SK-N-SH (cell line): ENCODE measurements around the gene MROH7. TPM values are rescaled to one million over a fixed set of nuclear protein-coding genes. Genes with fewer than 3 reads are reported as not detected.

Experiments
- CTCF ChIA-PET: fragments of 300-600, 350-600 bp; formaldehyde crosslinking; extraction: SDS; loops from one replicate; lab custom pipeline; 2021; lab: Yijun Ruan, JAX
- POLR2A ChIA-PET: fragments of 350-600 bp; sonication (Branson Sonifier 250); formaldehyde crosslinking; extraction: SDS; loops from one replicate; lab custom pipeline; 2020; ENCODE audit warnings: antibody characterized with exemption, inconsistent platforms; lab: Yijun Ruan, JAX
- DNase-seq: peaks from one replicate; pipeline ENCODE4 v3.0.0; 2012
- H2AFZ ChIP-seq: fragments of 200-600 bp; sonication (generic); 2 replicates; pipeline ENCODE4 v1.8.1; 2016; ENCODE audit warnings: antibody characterized with exemption, mild to moderate bottlenecking, low read depth
- H3F3A ChIP-seq: fragments of 200-600 bp; sonication (generic); replicated peaks from 2 replicates; pipeline ENCODE3; 2016; ENCODE audit warnings: antibody characterized with exemption, mild to moderate bottlenecking; ENCODE audit not compliant: insufficient read depth
- H3K27ac ChIP-seq, 2 experiments: fragments of 200-500 bp in 1 of 2; fragments of 200-600 bp in 1 of 2; sonication (Bioruptor generic) in 1 of 2; sonication (generic), shearing (Covaris generic) in 1 of 2; 2 replicates each; pipeline versions ENCODE4 v1.5.1 to v1.6.1; 2014 to 2016; ENCODE audit warnings: low read depth in 2 of 2, inconsistent platforms in 1 of 2, low read length in 1 of 2, mild to moderate bottlenecking in 1 of 2, mixed read lengths in 1 of 2
- H3K27me3 ChIP-seq: fragments of 200-600 bp; sonication (generic), shearing (Covaris generic); 2 replicates; pipeline ENCODE4 v1.6.1; 2016; ENCODE audit warnings: mixed run types; ENCODE audit not compliant: insufficient read depth
- H3K36me3 ChIP-seq, 2 experiments: fragments of 200-500 bp in 1 of 2; fragments of 200-600 bp in 1 of 2; sonication (Bioruptor generic) in 1 of 2; sonication (generic) in 1 of 2; replicated peaks in 1 of 2; 2 replicates each; pipeline versions ENCODE3 to v1.5.1; 2014 to 2016; ENCODE audit warnings: low read length in 1 of 2, mild to moderate bottlenecking in 1 of 2; ENCODE audit not compliant: insufficient read depth in 2 of 2, control insufficient read depth in 1 of 2
- H3K4me1 ChIP-seq, 2 experiments: fragments of 200-500 bp in 1 of 2; fragments of 200-600 bp in 1 of 2; sonication (Bioruptor generic) in 1 of 2; sonication (generic), shearing (Covaris generic) in 1 of 2; 2 replicates each; pipeline versions ENCODE4 v1.5.1 to v1.6.1; 2014 to 2016; ENCODE audit warnings: low read depth in 1 of 2, low read length in 1 of 2, mixed run types in 1 of 2; ENCODE audit not compliant: insufficient read depth in 2 of 2, control insufficient read depth in 1 of 2
- H3K4me2 ChIP-seq: fragments of 200-600 bp; sonication (generic), shearing (Covaris generic); 2 replicates; pipeline ENCODE4 v1.6.1; 2017; ENCODE audit warnings: mixed run types
- H3K4me3 ChIP-seq, 2 experiments: fragments of 200-500 bp in 1 of 2; fragments of 200-600 bp in 1 of 2; sonication (Bioruptor generic) in 1 of 2; sonication (generic), shearing (Covaris generic) in 1 of 2; 2 replicates each; pipeline versions ENCODE4 v1.5.1 to v1.8.1; 2014 to 2016; ENCODE audit warnings: low read depth in 2 of 2, inconsistent platforms in 1 of 2, low read length in 1 of 2, mild to moderate bottlenecking in 1 of 2, mixed read lengths in 1 of 2, moderate library complexity in 1 of 2
- H3K79me2 ChIP-seq: fragments of 200-600 bp; sonication (generic); 2 replicates; pipeline ENCODE4 v1.8.1; 2017; ENCODE audit warnings: mild to moderate bottlenecking; ENCODE audit not compliant: insufficient read depth
- H3K9ac ChIP-seq: fragments of 200-600 bp; sonication (generic); 2 replicates; pipeline ENCODE4 v1.6.1; 2017; ENCODE audit warnings: mixed run types
- H3K9me2 ChIP-seq: fragments of 200-600 bp; sonication (generic); 2 replicates; pipeline ENCODE4 v1.6.1; 2017; ENCODE audit warnings: mixed run types
- H3K9me3 ChIP-seq: fragments of 200-600 bp; sonication (generic); 2 replicates; pipeline ENCODE4 v1.6.1; 2017; ENCODE audit warnings: mixed run types, mild to moderate bottlenecking, moderate library complexity
- H4K20me1 ChIP-seq: fragments of 200-600 bp; sonication (generic); 2 replicates; pipeline ENCODE4 v1.6.1; 2017; ENCODE audit warnings: mild to moderate bottlenecking, mixed run types; ENCODE audit not compliant: insufficient read depth
- EZH2phosphoT487 ChIP-seq: fragments of 200-600 bp; sonication (generic); IDR thresholded peaks from 2 replicates; pipeline ENCODE4 v1.6.1; 2017; ENCODE audit warnings: low read depth, mixed run types, mild to moderate bottlenecking, antibody characterized with exemption, moderate library complexity, borderline replicate concordance
- FOXJ3 ChIP-seq: sonication (generic); formaldehyde crosslinking; IDR thresholded peaks from 2 replicates; pipeline ENCODE4 v1.5.1; 2020; ENCODE audit warnings: mild to moderate bottlenecking, missing genetic modification reagents
- FOXM1 ChIP-seq: IDR thresholded peaks from 2 replicates; pipeline ENCODE4 v1.4.0; 2012; ENCODE audit warnings: low read depth, mild to moderate bottlenecking
- GATA2 ChIP-seq: sonication (generic); formaldehyde crosslinking; IDR thresholded peaks from 2 replicates; pipeline ENCODE4 v1.5.0; 2020; ENCODE audit warnings: mild to moderate bottlenecking, missing genetic modification reagents
- NRF1 ChIP-seq: IDR thresholded peaks from 2 replicates; pipeline ENCODE4 v1.6.1; 2012; ENCODE audit warnings: low read depth, mild to moderate bottlenecking, low read length
- POLR2AphosphoS5 ChIP-seq: IDR thresholded peaks from 2 replicates; pipeline ENCODE4 v1.6.1; 2012; ENCODE audit warnings: low read depth, low read length
- RAD21 ChIP-seq: IDR thresholded peaks from 2 replicates; pipeline ENCODE4 v1.6.1; 2012; ENCODE audit warnings: mild to moderate bottlenecking, low read length
- REST ChIP-seq: IDR thresholded peaks from 2 replicates; pipeline ENCODE4 v1.6.1; 2012; ENCODE audit warnings: mild to moderate bottlenecking, low read depth, low read length, moderate library complexity
- RXRA ChIP-seq: IDR thresholded peaks from 2 replicates; pipeline ENCODE4 v1.4.0; 2012; ENCODE audit warnings: low read depth, mild to moderate bottlenecking, borderline replicate concordance
- SIN3A ChIP-seq: IDR thresholded peaks from 2 replicates; pipeline ENCODE4 v1.6.1; 2012; ENCODE audit warnings: low read depth, mild to moderate bottlenecking, low read length, moderate library complexity, borderline replicate concordance
- TCF12 ChIP-seq: IDR thresholded peaks from 2 replicates; pipeline ENCODE4 v1.4.0; 2012
- ZBTB33 ChIP-seq: IDR thresholded peaks from 2 replicates; pipeline ENCODE4 v1.4.0; 2012; ENCODE audit warnings: low read depth, borderline replicate concordance
- WGBS: methylation state at CpG from one replicate; pipeline ENCODE4 v1.1.6; 2017; ENCODE audit warnings: low lambda C conversion rate; 5-methylcytosine and 5-hydroxymethylcytosine counted together
- polyA plus RNA-seq, 3 experiments: library from polyadenylated mRNA; depleted of rRNA; stranded (reverse); fragments of >200 nt; gene quantifications; 2 replicates each; pipeline ENCODE4 v1.2.3, GENCODE V29; 2012

The MROH7 gene
- polyA plus RNA-seq, 1 of the 3 experiments (the other 2 are of a cell fraction), result 0.51 TPM

DNA sequence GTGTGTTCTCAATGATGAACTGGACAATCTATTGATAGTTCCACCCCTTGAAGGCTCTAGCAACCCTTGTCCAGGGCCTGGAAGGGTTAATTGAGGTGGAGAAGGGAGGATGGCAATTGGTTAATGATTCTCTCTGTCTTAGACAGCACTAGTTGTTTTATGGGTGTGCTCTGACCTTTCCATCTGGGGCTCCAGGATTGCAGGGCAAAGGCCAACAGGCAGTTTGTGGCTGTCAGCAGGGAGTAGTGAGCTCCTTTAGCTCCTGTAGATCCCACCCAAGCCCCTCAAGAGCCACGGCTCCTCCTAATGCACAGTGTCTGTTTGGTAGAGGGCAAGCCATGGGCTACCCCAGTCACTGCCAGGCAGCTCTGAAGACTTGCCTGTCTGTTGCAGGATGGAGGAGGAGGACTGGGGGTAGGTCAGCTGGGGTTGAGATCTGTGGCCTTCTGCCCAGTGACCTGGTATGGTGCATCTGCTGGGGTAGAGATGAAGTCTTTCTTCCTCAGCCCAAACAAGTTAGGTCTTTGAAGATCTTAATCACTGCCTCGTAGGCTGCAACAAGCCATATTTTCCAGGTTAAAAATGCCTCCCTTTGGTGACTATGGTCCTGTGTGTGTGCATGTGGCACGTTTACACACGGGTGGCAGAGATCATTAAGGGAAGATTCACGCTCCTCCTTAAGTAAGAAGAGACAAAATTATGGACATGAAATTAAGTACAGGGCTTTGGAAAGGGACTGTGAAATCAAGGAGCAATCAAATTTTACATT is 7.7 kb downstream of the MROH7 start:
- POLR2A ChIA-PET, result no interaction called here
- CTCF ChIA-PET, result interaction anchor here (2.5 kb wide), 1 partner anchor 101 kb away, joined by 6 read pairs; the partner anchor contains the start of gene ACOT11
- no peaks in the 10 kb centered on the region for H3K9me2 ChIP-seq
- no peaks in the 10 kb centered on the region for H4K20me1 ChIP-seq
- no peak overlapping the region for H3K4me2 ChIP-seq
- TF ChIP-seq TCF12 (no peak), RAD21 (no peak), EZH2phosphoT487 (no peak), RXRA (no peak), FOXM1 (no peak), SIN3A (no peak), ZBTB33 (no peak), FOXJ3 (CRISPR knock-in tag) (no peak), REST (no peak), NRF1 (no peak), POLR2AphosphoS5 (no peak), GATA2 (CRISPR knock-in tag) (no peak)
- no peak overlapping the region for H3K9ac ChIP-seq
- no peak overlapping the region for H3K27ac ChIP-seq
- no peaks in the 10 kb centered on the region for H3K4me1 ChIP-seq
- no peaks in the 10 kb centered on the region for H3K9me3 ChIP-seq
- H3K27me3 ChIP-seq, result no peaks in the 10 kb centered on the region
- no peak overlapping the region for H2AFZ ChIP-seq
- no peaks in the 10 kb centered on the region for H3K36me3 ChIP-seq
- no peak for DNase-seq
- H3F3A ChIP-seq, result no peaks in the 10 kb centered on the region
- no peaks in the 10 kb centered on the region for H3K79me2 ChIP-seq
- H3K4me3 ChIP-seq, result no peak overlapping the region
- 33% methylated on average over 5 of the region's 5 CpGs for WGBS
